Skin epidermis (tissue), 12 donors: ENCODE data around the gene PRDM16.

ENCODE experiments used
- H3K27ac ChIP-seq, 21 experiments: fragments of 200-600 bp; sonication (generic) in 11 of 21; one replicate each; pipeline ENCODE4 v1.5.0; 2020; ENCODE audit warnings: mild to moderate bottlenecking in 3 of 21, inconsistent platforms in 2 of 21, moderate library complexity in 2 of 21
- H3K4me3 ChIP-seq, 7 experiments: fragments of 200-600 bp; sonication (generic) in 2 of 7; one replicate each; pipeline ENCODE4 v1.5.0; 2020; ENCODE audit warnings: inconsistent platforms in 2 of 7, mild to moderate bottlenecking in 2 of 7, moderate library complexity in 1 of 7

PRDM16 gene

GRCh38 chr1:3379934-3380333 is 310.9 kb downstream of the PRDM16 start:
- Histone ChIP-seq H3K27ac (no peak overlapping the region), H3K4me3 (no peak overlapping the region)

DNA sequence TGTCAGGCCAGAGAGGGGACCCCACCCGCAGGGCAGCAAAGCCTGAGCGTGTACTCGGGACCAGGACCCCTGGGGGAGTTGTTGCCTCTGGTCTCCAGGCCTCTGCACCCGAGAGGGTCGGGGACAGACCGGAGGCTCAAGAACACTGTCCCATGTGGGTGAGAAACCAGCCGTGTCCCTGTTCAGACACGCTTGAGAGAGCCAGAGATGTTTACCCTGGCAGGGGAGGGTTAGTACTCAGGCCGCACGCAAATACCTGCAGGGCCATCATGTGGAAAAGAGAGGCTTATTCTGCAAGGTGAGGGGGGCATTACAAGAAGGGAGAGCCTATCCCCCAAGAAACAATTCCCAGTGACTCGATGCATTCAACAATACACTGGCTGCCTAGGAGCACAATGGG is 311.5 kb downstream of the PRDM16 start:
- H3K4me3 ChIP-seq = no peak overlapping the region
- H3K27ac ChIP-seq = no peak overlapping the region

DNA sequence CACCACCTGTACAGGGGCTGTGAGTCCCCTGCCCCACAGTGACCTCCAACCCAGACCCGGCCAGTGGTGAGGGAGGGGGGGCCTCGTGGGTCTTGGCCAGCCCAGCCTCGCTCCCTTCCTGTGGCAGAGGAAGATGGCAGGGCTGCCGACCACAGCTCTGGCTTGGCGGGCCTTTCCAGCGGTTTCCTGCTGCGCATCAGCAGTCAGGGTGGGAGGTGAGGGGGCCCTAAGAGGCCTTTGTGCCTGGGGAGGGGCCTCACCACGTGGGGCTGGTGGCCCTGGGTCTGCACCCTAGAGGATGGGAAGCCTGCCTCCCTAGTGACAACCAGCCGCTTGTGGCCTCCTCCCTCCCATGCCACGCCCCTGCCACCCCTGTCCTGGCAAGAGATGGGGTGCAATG is 312.9 kb downstream of the PRDM16 start:
- no peak overlapping the region for H3K4me3 ChIP-seq
- H3K27ac ChIP-seq = no peak overlapping the region

- Histone ChIP-seq H3K4me3 (no peak overlapping the region), H3K27ac (no peak overlapping the region)
Observed at GRCh38 chr1:3382326-3383057, 313.5 kb downstream of the PRDM16 start.

- Histone ChIP-seq H3K4me3 (no peak overlapping the region), H3K27ac (no peak overlapping the region)
Observed at GRCh38 chr1:3383679-3384078, 314.7 kb downstream of the PRDM16 start.

GRCh38 chr1:3384407-3384806 is 315.4 kb downstream of the PRDM16 start:
- H3K4me3 ChIP-seq = no peak overlapping the region
- H3K27ac ChIP-seq = no peak overlapping the region

DNA sequence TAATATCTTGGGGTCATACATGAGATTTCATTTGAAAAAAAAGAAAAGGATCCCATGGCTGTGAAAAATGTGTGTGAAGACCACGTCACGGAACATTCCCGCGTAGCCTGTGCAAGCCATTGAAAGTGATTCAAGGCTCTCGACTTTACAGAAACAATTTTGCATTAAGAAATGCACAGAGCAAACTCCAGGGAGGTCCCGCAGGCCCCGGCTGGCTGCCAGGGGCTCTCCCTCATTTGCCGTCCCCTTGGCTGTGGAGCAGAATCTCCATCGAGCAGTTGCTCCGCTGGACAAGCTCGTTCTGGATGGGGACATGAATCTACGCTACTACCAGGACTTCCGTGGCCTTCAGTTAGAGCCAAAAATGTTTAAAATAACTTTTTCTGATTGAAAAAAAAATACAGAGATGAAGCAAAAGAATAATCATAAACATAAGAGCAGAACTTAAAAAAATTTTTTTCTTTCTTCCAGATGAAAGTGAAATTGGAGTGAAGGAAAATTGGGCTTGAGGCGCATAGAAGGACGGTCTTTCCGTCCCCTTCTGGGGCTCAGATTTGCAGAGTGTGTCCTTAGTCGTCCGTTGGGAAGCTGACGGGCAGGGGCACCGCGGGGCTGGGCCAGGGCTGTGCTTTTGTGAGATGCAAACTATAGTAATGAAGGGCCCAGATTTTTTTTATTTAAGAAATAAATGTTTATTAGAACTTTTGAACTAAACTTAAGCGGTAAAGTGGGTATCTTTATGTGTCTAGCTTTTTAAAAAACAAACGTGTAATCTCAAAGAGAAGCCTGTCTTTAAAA is 317.4 kb downstream of the PRDM16 start:
- H3K27ac ChIP-seq = no peak overlapping the region

GRCh38 chr1:3387401-3387800 is 318.4 kb downstream of the PRDM16 start:
- no peak overlapping the region for H3K4me3 ChIP-seq
- no peak overlapping the region for H3K27ac ChIP-seq

More for the DNA sequence above, 317.4 kb downstream of the PRDM16 start:
- no peak overlapping the region for H3K4me3 ChIP-seq

- no peak overlapping the region for H3K4me3 ChIP-seq
- no peak overlapping the region for H3K27ac ChIP-seq
Observed at GRCh38 chr1:3389093-3389833, 320.3 kb downstream of the PRDM16 start.

- Histone ChIP-seq H3K27ac (no peak overlapping the region), H3K4me3 (no peak overlapping the region)
Observed at GRCh38 chr1:3390291-3390690, 321.3 kb downstream of the PRDM16 start.

DNA sequence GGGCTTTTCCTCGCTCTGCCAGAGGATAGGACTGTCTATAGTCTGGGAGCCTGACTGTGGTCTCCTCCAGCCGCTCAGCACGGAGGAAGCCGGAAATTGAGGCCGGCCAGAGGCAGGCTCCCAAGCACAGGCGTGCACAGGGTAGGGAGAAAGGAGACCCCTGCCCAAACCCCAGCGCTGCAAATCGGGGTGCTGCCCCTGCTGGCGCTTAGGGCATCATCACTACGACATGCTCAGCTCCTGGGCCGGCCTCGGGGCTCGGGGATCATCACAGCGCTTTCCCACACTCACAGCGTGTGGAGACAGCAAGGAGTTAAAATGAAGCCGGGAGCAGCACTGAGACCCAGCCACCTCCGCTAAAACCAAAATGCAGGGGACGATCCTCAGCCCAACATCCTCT is 322.7 kb downstream of the PRDM16 start:
- Histone ChIP-seq H3K27ac (no peak overlapping the region), H3K4me3 (no peak overlapping the region)

- Histone ChIP-seq H3K4me3 (no peak overlapping the region), H3K27ac (no peak overlapping the region)
Observed at GRCh38 chr1:3393024-3393986, 324.3 kb downstream of the PRDM16 start.

- no peak overlapping the region for H3K27ac ChIP-seq
- no peak overlapping the region for H3K4me3 ChIP-seq
Observed at GRCh38 chr1:3393987-3394920, 325.3 kb downstream of the PRDM16 start.

DNA sequence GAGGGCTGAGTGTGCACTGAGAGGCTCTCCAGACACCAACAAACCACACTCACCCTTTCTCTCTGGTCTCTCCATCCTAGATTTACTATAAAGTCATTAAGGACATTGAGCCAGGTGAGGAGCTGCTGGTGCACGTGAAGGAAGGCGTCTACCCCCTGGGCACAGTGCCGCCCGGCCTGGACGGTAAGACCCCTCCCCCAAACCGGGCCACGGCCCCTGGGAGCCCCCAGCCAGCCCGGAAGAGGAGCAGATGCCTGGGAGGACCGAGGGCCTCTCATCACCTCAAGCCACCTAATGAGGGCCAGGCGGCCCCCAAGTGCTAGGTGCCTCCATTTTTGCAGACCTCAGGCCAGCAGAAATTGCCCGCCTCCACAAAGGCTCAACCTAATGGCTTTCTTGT is 327.4 kb downstream of the PRDM16 start:
- H3K4me3 ChIP-seq = no peak overlapping the region
- H3K27ac ChIP-seq = no peak overlapping the region

- no peak overlapping the region for H3K4me3 ChIP-seq
- H3K27ac ChIP-seq = no peak overlapping the region
Observed at GRCh38 chr1:3397311-3397710, 328.3 kb downstream of the PRDM16 start.

DNA sequence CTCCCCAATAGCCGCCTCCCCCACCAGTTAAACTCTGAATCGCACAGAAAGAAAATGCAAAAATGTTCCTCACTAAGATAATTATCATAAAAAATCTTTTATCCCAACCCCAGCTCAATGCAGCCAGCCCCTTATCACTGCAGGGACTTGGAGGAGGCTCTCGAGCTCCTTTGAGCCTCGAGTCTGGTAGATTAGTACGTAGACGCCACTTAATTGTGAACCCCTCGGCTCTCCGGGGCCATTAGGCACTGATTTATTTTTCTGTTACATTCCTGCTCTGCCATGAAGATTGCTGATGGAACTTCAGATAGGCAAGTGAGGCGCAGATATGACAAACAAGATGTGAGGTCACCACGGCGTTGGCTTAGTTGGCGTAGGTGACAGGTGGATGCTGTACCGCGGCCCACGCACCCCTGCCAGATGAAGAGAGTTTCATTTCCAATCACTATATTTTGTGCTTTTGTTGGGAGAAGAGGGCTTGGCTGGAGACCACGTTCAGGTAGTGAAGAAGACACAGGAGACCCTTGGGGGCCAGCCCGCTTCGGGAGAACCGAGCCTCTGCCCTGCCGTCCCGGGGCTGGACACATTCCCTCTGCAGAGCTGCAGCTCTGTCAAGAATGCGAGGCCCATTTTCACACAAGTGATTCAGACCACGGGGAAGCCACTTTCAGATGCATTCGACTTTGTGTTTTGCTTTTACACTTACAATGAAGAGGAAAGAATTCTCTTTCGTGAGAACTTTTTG is 329.6 kb downstream of the PRDM16 start:
- Histone ChIP-seq H3K4me3 (no peak overlapping the region), H3K27ac (no peak overlapping the region)

GRCh38 chr1:3399732-3400131 is 330.7 kb downstream of the PRDM16 start:
- Histone ChIP-seq H3K27ac (no peak overlapping the region), H3K4me3 (no peak overlapping the region)
